ENCODE results near the gene KLHL35.

GRCh38 chr11:75431533-75432525 lies 1.2 kb downstream of the KLHL35 start:
- TF ChIP-seq CTCF (IDR thresholded peaks at IDR 0.05; ENCODE audit: insufficient read depth, low read depth, low read length) (no peak), EZH2 (IDR thresholded peaks at IDR 0.05; ENCODE audit: insufficient read depth, low read length) (no peak)

Measured in astrocyte (in vitro differentiated cells and primary cell).